Smooth muscle cell (in vitro differentiated cells): Measurements from ENCODE around the gene CAMTA1. TPM values are rescaled to one million over a fixed set of nuclear protein-coding genes. Genes with fewer than 3 reads are reported as not detected.

ENCODE experiments used
- DNase-seq: peaks from one replicate; lab custom pipeline; 2025; ENCODE audit not compliant: unreplicated experiment; lab: John Stamatoyannopoulos, UW
- H2AFZ ChIP-seq: fragments of 200-600 bp; sonication (generic); 2 replicates; pipeline ENCODE4 v1.6.0; 2016; ENCODE audit warnings: antibody characterized with exemption, low read depth, mild to moderate bottlenecking
- H3F3A ChIP-seq: fragments of 200-600 bp; sonication (generic); 2 replicates; pipeline ENCODE4 v1.6.0; 2017; ENCODE audit warnings: antibody characterized with exemption, low read depth
- H3K27ac ChIP-seq: fragments of 200-600 bp; sonication (generic); 2 replicates; pipeline ENCODE4 v1.5.1; 2016; ENCODE audit warnings: low read depth, mild to moderate bottlenecking
- H3K27me3 ChIP-seq: fragments of 200-600 bp; sonication (generic); 2 replicates; pipeline ENCODE4 v1.6.1; 2016; ENCODE audit warnings: low read depth, mild to moderate bottlenecking
- H3K36me3 ChIP-seq: fragments of 200-600 bp; sonication (generic); 2 replicates; pipeline ENCODE4 v1.5.1; 2016; ENCODE audit warnings: low read depth
- H3K4me1 ChIP-seq: fragments of 200-600 bp; sonication (generic); 2 replicates; pipeline ENCODE4 v1.5.1; 2016; ENCODE audit warnings: low read depth
- H3K4me2 ChIP-seq: fragments of 200-600 bp; sonication (generic); 2 replicates; pipeline ENCODE4 v1.6.0; 2016; ENCODE audit warnings: mild to moderate bottlenecking
- H3K4me3 ChIP-seq: fragments of 200-600 bp; sonication (generic); 2 replicates; pipeline ENCODE4 v1.5.1; 2016; ENCODE audit warnings: mild to moderate bottlenecking
- H3K79me2 ChIP-seq: fragments of 200-600 bp; sonication (generic); 2 replicates; pipeline ENCODE4 v1.6.0; 2016; ENCODE audit warnings: low read depth, mild to moderate bottlenecking
- H3K9ac ChIP-seq: fragments of 200-600 bp; sonication (generic); 2 replicates; pipeline ENCODE4 v1.6.0; 2016; ENCODE audit warnings: low read depth
- H3K9me3 ChIP-seq: fragments of 200-600 bp; sonication (generic); replicated peaks from 2 replicates; pipeline ENCODE4 v1.5.1; 2016; ENCODE audit warnings: low read depth
- H4K20me1 ChIP-seq: fragments of 200-600 bp; sonication (generic); 2 replicates; pipeline ENCODE4 v1.6.0; 2016; ENCODE audit warnings: low read depth
- WGBS: methylation state at CpG from one replicate; pipeline ENCODE4 v1.1.7; 2016; ENCODE audit warnings: low lambda C conversion rate; 5-methylcytosine and 5-hydroxymethylcytosine counted together
- polyA plus RNA-seq: library from polyadenylated mRNA; unstranded; fragments of >200 nt; fragmentation: Nextera tagmentation; extraction: Ambion mirVana; gene quantifications from 2 replicates; pipeline ENCODE4 v1.2.1, GENCODE V29; 2016
- total RNA-seq: library from RNA; depleted of rRNA; stranded (reverse); fragments of >200 nt; gene quantifications from 2 replicates; pipeline ENCODE4 v1.2.3, GENCODE V29; 2014
- TF ChIP-seq, protein P1 (sequence below): fragments of 200-600 bp; sonication (generic); IDR thresholded peaks from 2 replicates; pipeline ENCODE4 v1.5.1; 2017; ENCODE audit warnings: borderline replicate concordance, mild to moderate bottlenecking, antibody characterized with exemption; ENCODE audit not compliant: insufficient read depth, poor library complexity, severe bottlenecking

CAMTA1 gene
- total and polyA plus RNA-seq, 2 experiments from 2014 or later: 139 to 145 TPM

DNA sequence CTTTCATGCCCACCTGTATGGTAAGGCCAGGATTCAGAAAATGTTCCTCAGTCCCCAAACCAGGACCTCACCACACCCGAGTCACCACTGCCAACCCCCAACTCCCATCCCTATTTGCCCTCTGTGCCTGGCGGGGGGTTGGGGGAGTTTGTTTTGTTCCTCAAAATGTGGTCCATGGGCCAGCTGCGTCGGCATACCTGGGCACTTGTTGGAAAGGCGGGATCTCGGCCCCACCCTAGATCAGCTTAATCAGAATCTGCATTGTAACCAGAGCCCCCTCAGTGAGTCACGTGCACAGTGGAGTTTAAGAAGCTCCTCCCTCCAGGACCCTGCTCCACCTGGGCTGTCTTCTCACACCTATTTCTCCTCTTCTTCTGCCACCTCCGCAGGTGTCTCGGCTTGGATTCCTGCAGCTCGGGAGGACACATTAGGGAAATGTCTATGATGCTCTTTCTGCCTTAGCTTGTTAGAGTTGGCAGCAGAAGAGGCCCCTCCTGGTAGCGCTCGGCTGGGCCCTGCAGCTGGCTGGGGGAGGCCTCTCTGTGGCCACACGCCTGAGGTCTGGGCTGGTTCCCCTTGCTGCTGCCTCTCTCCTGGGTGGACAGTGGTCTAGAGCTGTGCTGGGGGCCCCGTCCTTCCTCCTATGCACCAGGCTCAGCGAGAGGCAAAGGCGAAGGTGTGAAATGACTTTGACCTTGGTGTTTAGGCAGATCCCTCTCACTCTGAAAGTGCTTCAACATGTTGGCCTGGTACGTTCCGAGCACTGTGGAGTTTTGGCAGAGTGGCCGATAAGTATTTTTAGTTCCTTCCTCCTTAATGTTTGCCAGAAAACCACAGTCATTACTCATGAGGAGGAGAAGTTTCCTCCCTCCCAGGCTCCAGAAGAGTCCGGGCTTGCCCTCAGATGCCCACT lies 41.8 kb upstream of the CAMTA1 start:
- peak overlapping the region; percentile 59 for H3K4me2 ChIP-seq
- H3K4me3 ChIP-seq: no peak overlapping the region
- H2AFZ ChIP-seq: peak overlapping the region; percentile 62
- peak overlapping the region; percentile 52 for H3K27ac ChIP-seq
- H3K27me3 ChIP-seq: no peaks in the 10 kb centered on the region
- no peak overlapping the region for H3K9ac ChIP-seq
- H3K79me2 ChIP-seq: no peaks in the 10 kb centered on the region
- H3K4me1 ChIP-seq: peaks cover 5% of the 10 kb centered on the region
- 79% methylated on average over 20 of the region's 20 CpGs for WGBS
- no peak for DNase-seq
- no peaks in the 10 kb centered on the region for H3K9me3 ChIP-seq
- no peaks in the 10 kb centered on the region for H4K20me1 ChIP-seq
- TF ChIP-seq, protein P1, sequence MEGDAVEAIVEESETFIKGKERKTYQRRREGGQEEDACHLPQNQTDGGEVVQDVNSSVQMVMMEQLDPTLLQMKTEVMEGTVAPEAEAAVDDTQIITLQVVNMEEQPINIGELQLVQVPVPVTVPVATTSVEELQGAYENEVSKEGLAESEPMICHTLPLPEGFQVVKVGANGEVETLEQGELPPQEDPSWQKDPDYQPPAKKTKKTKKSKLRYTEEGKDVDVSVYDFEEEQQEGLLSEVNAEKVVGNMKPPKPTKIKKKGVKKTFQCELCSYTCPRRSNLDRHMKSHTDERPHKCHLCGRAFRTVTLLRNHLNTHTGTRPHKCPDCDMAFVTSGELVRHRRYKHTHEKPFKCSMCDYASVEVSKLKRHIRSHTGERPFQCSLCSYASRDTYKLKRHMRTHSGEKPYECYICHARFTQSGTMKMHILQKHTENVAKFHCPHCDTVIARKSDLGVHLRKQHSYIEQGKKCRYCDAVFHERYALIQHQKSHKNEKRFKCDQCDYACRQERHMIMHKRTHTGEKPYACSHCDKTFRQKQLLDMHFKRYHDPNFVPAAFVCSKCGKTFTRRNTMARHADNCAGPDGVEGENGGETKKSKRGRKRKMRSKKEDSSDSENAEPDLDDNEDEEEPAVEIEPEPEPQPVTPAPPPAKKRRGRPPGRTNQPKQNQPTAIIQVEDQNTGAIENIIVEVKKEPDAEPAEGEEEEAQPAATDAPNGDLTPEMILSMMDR: no peak
- H3F3A ChIP-seq: peaks cover 6% of the 10 kb centered on the region
- H3K36me3 ChIP-seq: no peaks in the 10 kb centered on the region

DNA sequence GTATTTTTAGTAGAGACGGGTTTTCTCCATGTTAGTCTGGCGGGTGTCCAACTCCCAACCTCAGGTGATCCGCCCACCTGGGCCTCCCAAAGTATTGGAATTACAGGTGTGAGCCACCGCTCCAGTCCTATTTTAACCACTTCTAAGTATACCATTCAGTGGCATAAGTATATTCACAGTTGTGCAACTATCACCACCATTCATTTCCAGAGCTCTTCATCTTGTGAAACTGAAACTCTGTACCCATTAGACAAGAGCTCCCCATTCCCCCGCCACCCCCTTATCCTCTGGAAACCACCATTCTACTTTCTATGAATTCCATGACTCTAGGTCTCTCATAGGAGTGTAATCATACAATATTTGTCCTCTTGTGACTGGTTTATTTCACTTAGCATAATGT lies 40.2 kb upstream of the CAMTA1 start:
- TF ChIP-seq, protein P1: no peak
- Histone ChIP-seq H3K79me2 (no peaks in the 10 kb centered on the region), H3K36me3 (no peaks in the 10 kb centered on the region), H3K4me1 (peaks cover 5% of the 10 kb centered on the region), H3K27ac (no peak overlapping the region), H4K20me1 (no peaks in the 10 kb centered on the region), H3K4me2 (no peak overlapping the region), H3K9me3 (no peaks in the 10 kb centered on the region), H3K27me3 (peaks cover 7% of the 10 kb centered on the region), H3F3A (peaks cover 6% of the 10 kb centered on the region), H3K9ac (no peak overlapping the region), H2AFZ (no peak overlapping the region), H3K4me3 (no peak overlapping the region)
- no peak for DNase-seq
- 94% methylated on average over 5 of the region's 5 CpGs for WGBS

DNA sequence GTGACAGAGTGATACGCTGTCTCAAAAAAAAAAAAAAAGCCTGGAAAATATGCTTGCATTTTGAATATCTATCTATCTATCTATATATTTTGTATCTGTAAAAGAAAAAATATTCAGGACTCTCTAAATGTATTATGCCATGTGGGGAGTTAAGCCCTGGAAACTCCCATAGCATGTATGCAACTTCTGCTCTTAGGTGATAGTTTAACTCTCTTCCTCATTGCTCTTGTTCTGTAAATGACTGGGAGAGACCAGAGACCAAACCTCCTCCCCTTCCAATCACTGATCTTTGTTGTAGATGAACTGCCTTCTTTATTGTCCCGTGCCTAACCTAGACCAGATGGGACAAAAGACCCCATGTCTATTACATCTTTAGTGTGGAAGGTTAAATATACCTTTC lies 37.6 kb upstream of the CAMTA1 start:
- WGBS: 89% methylated on average over 2 of the region's 2 CpGs

More for the DNA sequence above, 37.6 kb upstream of the CAMTA1 start:
- Histone ChIP-seq H3K79me2 (no peaks in the 10 kb centered on the region), H3K4me3 (no peak overlapping the region), H3K4me1 (peaks cover 5% of the 10 kb centered on the region), H3K27me3 (peaks cover 7% of the 10 kb centered on the region), H2AFZ (no peak overlapping the region), H3K9ac (no peak overlapping the region), H3K9me3 (no peaks in the 10 kb centered on the region), H4K20me1 (no peaks in the 10 kb centered on the region), H3K27ac (no peak overlapping the region), H3K4me2 (no peak overlapping the region), H3F3A (peaks cover 6% of the 10 kb centered on the region), H3K36me3 (no peaks in the 10 kb centered on the region)
- no peak for DNase-seq
- TF ChIP-seq, protein P1: no peak
